ENCODE measurements around the gene CDH22.

GRCh38 chr20:46355778-46356177, 47.5 kb upstream of the CDH22 start:
- no peak for TF ChIP-seq POLR2A (IDR thresholded peaks at IDR 0.05)
- TF ChIP-seq, protein P1, sequence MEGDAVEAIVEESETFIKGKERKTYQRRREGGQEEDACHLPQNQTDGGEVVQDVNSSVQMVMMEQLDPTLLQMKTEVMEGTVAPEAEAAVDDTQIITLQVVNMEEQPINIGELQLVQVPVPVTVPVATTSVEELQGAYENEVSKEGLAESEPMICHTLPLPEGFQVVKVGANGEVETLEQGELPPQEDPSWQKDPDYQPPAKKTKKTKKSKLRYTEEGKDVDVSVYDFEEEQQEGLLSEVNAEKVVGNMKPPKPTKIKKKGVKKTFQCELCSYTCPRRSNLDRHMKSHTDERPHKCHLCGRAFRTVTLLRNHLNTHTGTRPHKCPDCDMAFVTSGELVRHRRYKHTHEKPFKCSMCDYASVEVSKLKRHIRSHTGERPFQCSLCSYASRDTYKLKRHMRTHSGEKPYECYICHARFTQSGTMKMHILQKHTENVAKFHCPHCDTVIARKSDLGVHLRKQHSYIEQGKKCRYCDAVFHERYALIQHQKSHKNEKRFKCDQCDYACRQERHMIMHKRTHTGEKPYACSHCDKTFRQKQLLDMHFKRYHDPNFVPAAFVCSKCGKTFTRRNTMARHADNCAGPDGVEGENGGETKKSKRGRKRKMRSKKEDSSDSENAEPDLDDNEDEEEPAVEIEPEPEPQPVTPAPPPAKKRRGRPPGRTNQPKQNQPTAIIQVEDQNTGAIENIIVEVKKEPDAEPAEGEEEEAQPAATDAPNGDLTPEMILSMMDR (IDR thresholded peaks at IDR 0.05 in 8 of 11, conservative IDR thresholded peaks at IDR 0.05 in 3 of 11), result no peak

Data from spleen (tissue), 7 donors.